Activated CD4-positive, alpha-beta memory T cell treated with anti-CD3 and anti-CD28 coated beads, Interleukin-2, amount 10 ng/mL, durations not matched to agents 7 days and 5 days (primary cell): Measurements from ENCODE around the gene FAM3D. TPM values are rescaled to one million over a fixed set of nuclear protein-coding genes. Genes with fewer than 3 reads are reported as not detected.

Experiments used
- CTCF ChIA-PET: fragments of 350-600 bp; sonication (Branson Sonifier 250); formaldehyde crosslinking; loops from one replicate; lab custom pipeline; 2021; ENCODE audit warnings: antibody characterized with exemption, inconsistent platforms; lab: Charles Lee
- POLR2A ChIA-PET: fragments of 350-600 bp; sonication (Branson Sonifier 250); formaldehyde crosslinking; loops from one replicate; lab custom pipeline; 2021; ENCODE audit warnings: antibody characterized with exemption; lab: Charles Lee
- DNase-seq: peaks from one replicate; pipeline ENCODE4 v3.0.0-alpha.2; 2020
- H3K27ac Mint-ChIP-seq: one replicate; pipeline ENCODE4 v1.8.0; 2021; ENCODE audit warnings: mild to moderate bottlenecking, mixed read lengths
- H3K27me3 Mint-ChIP-seq: one replicate; pipeline ENCODE4 v1.8.0; 2021; ENCODE audit warnings: mixed read lengths
- H3K36me3 Mint-ChIP-seq: one replicate; pipeline ENCODE4 v1.8.0; 2021; ENCODE audit warnings: low read depth, mixed read lengths
- H3K4me1 Mint-ChIP-seq: one replicate; pipeline ENCODE4 v1.8.0; 2021; ENCODE audit warnings: mixed read lengths
- H3K4me3 Mint-ChIP-seq: one replicate; pipeline ENCODE4 v1.8.0; 2021; ENCODE audit warnings: mild to moderate bottlenecking, mixed read lengths
- H3K9me3 Mint-ChIP-seq: one replicate; pipeline ENCODE4 v1.8.0; 2021; ENCODE audit warnings: mixed read lengths
- total RNA-seq, 2 experiments: library from RNA; stranded (reverse); gene quantifications; one replicate each; pipeline ENCODE4 v1.2.3, GENCODE V29; 2021

Gene FAM3D
- total RNA-seq, 2 experiments from 2014 or later = not detected

DNA sequence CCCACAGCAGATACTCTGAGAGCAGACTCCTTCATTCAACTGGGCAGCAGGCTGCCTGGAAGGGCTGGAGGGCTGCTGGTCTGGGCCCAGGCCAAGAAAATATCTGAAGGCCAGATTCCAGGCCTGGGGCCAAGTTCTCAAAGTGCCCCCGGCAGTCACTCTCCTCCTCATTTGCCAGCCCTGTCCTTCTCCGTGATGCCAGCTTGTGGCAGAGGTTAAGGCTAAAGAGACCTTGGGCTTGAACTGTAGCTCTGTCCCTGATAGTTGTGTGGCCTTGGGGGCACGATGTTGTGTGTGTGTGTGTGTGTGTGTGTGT is 39.0 kb downstream of the FAM3D start:
- Mint-ChIP-seq H3K27ac (no peak overlapping the region), H3K4me3 (no peak overlapping the region), H3K27me3 (peaks cover 7% of the 10 kb centered on the region), H3K9me3 (no peaks in the 10 kb centered on the region), H3K36me3 (no peaks in the 10 kb centered on the region), H3K4me1 (peaks cover 6% of the 10 kb centered on the region)
- CTCF ChIA-PET = interaction anchor here (0.7 to 11.4 kb wide), 3 partner anchors 42 to 321 kb away, joined by 3 to 148 read pairs (median 4); partner anchors contain the start of genes HTD2 and RPP14
- no peak for DNase-seq
- POLR2A ChIA-PET = no interaction called here

DNA sequence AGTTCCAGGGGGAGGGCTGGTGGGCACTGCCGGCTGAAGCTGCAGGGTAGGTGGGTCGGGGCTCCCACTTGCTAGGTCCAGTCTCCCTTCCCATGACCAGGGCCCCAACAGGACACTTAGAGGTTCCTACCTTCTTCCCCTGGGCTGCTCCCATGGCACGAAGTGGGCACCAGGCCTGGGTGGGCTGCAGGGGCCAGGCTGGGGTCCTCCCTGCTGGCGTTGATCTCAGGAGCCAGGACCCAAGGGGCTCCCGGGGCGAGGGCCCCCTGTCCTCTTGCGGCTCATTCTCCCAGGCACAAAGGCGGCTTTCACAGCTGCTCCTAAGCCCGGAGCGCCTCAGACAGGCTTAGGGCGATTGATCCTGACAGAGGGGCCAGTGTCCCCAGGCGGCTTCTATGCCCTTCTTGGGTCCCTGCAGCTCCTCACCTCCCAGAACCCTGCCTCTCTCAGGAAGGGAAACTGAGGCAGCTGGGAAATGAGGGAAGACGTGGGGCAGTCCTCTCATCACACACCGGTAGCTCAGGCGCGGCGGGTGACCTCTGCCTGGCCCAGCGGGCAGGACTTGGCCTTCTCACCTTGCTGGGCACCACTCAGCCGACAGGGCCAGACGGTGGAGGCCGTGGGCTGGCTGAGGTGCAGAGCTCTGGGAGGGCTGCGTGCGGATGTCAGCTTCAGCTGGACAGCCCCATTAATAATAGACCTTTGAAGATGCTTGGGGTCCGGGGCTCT is 39.6 kb downstream of the FAM3D start:
- CTCF ChIA-PET = interaction anchor here (0.7 to 11.4 kb wide), 5 partner anchors 16 to 321 kb away, joined by 3 to 148 read pairs (median 4); partner anchors contain the start of genes HTD2 and RPP14
- no peaks in the 10 kb centered on the region for H3K9me3 Mint-ChIP-seq
- peaks cover 7% of the 10 kb centered on the region for H3K27me3 Mint-ChIP-seq
- H3K4me1 Mint-ChIP-seq = peaks cover 6% of the 10 kb centered on the region
- no peak overlapping the region for H3K4me3 Mint-ChIP-seq
- no peak for DNase-seq
- no peak overlapping the region for H3K27ac Mint-ChIP-seq
- POLR2A ChIA-PET = interaction anchor here (1.3 kb wide), 1 partner anchor 11 kb away, joined by 3 read pairs; no protein-coding TSS in a partner anchor
- H3K36me3 Mint-ChIP-seq = no peaks in the 10 kb centered on the region

DNA sequence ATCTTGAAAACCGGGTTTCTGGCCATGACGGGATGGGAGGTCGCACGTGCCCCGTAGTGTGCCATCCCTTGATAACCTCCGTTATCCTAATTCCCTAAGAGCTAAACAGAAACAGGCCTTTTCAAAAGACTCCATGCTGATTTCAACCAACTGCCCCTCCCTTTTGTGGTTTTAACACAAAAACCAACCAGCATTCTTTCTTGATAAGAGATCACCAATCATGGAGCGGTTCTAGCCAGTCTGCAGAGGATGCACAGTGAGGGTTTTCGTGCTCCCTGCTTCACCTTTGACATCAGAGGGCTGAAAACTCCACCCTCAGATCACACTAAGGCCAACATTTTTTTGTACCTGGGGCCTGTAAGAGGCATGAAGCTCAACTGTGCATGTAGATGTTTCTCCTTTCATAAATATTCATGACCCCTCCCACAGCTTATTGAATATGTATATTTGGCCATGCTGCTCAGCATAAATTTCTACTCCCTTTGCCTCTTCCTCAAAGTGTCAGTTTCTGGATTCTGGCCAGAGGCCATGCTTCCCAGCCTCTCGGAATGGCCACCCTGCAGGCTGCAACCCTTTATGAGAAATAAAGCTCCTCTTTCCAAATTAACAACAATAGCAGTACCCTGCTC is 41.3 kb downstream of the FAM3D start:
- ChIA-PET CTCF (interaction anchor here (1.9 to 11.4 kb wide), 2 partner anchors 15 to 57 kb away, joined by 5 to 148 read pairs; no protein-coding TSS in a partner anchor), POLR2A (no interaction called here)
- no peaks in the 10 kb centered on the region for H3K27me3 Mint-ChIP-seq

DNA sequence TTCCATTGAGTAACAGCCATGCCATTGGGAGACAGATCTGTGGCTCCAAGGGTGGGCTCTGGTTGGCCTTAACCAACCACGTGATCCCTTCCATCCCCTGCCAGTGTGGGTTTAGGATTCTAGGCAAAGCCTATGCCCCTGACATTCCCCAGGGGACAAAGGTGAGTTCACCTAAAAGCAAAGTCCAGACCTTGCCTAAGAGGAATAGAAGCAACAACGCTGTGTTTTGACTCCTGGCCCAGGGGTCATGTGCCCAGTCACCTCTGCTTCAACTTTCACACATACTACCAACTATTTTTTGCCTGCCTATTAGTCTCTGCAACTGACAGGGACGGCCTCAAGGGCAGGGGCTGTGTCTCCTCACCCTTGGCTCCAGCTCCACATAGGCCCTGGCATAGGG is 42.0 kb downstream of the FAM3D start:
- Mint-ChIP-seq H3K27me3 (no peaks in the 10 kb centered on the region), H3K9me3 (no peaks in the 10 kb centered on the region), H3K4me1 (peaks cover 6% of the 10 kb centered on the region), H3K4me3 (no peak overlapping the region), H3K27ac (no peak overlapping the region), H3K36me3 (no peaks in the 10 kb centered on the region)
- no peak for DNase-seq
- ChIA-PET CTCF (interaction anchor here (11.4 kb wide), 1 partner anchor 56 kb away, joined by 148 read pairs; no protein-coding TSS in a partner anchor), POLR2A (no interaction called here)

More for the DNA sequence above, 41.3 kb downstream of the FAM3D start:
- H3K4me3 Mint-ChIP-seq = no peak overlapping the region
- H3K27ac Mint-ChIP-seq = no peak overlapping the region
- peaks cover 6% of the 10 kb centered on the region for H3K4me1 Mint-ChIP-seq
- H3K36me3 Mint-ChIP-seq = no peaks in the 10 kb centered on the region
- H3K9me3 Mint-ChIP-seq = no peaks in the 10 kb centered on the region
- DNase-seq = no peak

DNA sequence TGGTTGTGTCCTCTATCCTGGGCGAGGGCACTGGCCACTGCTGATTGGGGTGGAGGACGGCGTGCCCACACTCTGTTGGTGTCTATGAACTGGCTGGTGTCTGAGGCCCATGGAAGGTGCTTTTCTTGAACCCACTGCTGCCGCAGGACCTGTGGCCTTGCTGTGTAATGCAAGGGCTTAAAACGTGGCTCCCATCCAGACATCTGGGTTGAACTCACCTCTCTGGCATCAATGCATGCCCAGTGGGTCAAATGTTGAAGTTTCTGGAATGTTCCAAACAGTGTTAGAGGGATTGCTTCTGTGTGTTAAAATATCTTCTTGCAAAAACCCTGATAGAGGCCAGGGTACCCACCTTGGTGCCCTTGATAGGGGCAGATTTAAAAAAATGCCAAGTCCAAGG is 42.6 kb downstream of the FAM3D start:
- POLR2A ChIA-PET = no interaction called here
- no peaks in the 10 kb centered on the region for H3K27me3 Mint-ChIP-seq
- no peak overlapping the region for H3K27ac Mint-ChIP-seq
- H3K36me3 Mint-ChIP-seq = no peaks in the 10 kb centered on the region
- CTCF ChIA-PET = no interaction called here
- H3K4me3 Mint-ChIP-seq = no peak overlapping the region
- DNase-seq = no peak
- peaks cover 6% of the 10 kb centered on the region for H3K4me1 Mint-ChIP-seq
- H3K9me3 Mint-ChIP-seq = no peaks in the 10 kb centered on the region

DNA sequence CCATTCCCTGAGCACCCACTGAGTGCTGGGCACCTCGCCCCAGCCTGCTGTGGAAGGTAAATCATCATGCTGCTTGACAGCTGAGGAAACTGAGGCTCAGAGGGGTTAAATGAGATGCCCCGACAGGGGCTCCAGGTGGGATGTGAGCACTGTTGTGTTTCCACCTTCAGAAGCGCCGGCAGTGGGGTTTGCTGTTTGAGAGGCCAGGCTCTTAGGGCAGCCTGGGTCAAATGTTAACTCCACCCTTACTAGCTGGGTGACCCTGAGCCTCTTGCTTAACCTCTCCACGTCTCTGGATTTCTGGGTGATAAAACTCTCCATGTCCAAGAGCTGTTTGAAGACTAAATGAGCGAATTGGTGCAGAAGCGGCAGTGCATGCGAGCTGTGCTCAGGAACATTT is 43.1 kb downstream of the FAM3D start:
- Mint-ChIP-seq H3K27me3 (no peaks in the 10 kb centered on the region), H3K4me3 (no peak overlapping the region), H3K4me1 (peaks cover 6% of the 10 kb centered on the region), H3K36me3 (no peaks in the 10 kb centered on the region), H3K9me3 (no peaks in the 10 kb centered on the region), H3K27ac (no peak overlapping the region)
- CTCF ChIA-PET = no interaction called here
- POLR2A ChIA-PET = no interaction called here
- DNase-seq = no peak

DNA sequence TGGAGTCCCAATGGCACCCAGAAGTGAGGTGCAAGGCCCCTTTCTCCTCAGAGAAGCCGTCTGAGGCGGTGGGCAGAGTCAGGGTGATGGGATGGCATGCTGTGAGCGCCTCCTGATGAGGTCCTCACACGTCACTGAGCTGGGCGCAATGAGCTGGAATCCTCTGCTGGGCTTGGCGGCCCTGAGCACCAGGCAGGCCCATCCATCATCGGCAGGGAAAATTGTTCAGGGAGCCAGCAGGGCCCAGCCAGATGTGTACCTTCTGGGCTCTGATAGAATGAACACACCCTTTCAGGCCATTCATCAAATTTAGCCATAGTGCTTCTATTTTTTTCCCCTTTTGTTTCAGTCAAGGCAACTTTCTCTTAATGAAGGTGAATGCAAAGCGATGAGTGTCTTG is 43.7 kb downstream of the FAM3D start:
- Mint-ChIP-seq H3K4me3 (no peak overlapping the region), H3K4me1 (peaks cover 6% of the 10 kb centered on the region), H3K36me3 (no peaks in the 10 kb centered on the region), H3K9me3 (no peaks in the 10 kb centered on the region), H3K27ac (no peak overlapping the region), H3K27me3 (no peaks in the 10 kb centered on the region)
- no peak for DNase-seq
- POLR2A ChIA-PET = no interaction called here
- CTCF ChIA-PET = no interaction called here

DNA sequence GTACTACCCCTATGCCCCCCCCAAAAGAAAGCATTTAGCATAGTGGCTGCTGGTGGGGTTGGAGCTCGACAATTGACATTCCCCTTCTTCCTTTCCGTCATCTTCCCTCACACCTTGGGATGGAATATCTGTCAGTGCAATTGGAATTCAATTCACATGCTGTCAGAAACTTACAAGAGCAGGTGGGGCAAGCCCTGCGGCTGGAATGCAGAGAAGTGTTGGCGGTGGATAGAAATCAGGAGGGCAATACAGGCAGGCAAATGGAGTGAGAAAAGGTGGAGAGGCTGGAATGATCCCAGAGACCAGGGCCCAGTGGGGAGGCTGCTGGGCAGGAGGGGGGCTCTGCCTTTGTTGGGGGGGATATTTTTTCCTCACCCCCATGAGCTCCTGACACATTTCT is 44.1 kb downstream of the FAM3D start:
- H3K27me3 Mint-ChIP-seq = no peaks in the 10 kb centered on the region
- DNase-seq = no peak
- H3K27ac Mint-ChIP-seq = no peak overlapping the region
- no peaks in the 10 kb centered on the region for H3K36me3 Mint-ChIP-seq
- peaks cover 6% of the 10 kb centered on the region for H3K4me1 Mint-ChIP-seq
- no peaks in the 10 kb centered on the region for H3K9me3 Mint-ChIP-seq
- no peak overlapping the region for H3K4me3 Mint-ChIP-seq
- ChIA-PET CTCF (no interaction called here), POLR2A (interaction anchor here (1.6 kb wide), 1 partner anchor 14 kb away, joined by 5 read pairs; no protein-coding TSS in a partner anchor)

DNA sequence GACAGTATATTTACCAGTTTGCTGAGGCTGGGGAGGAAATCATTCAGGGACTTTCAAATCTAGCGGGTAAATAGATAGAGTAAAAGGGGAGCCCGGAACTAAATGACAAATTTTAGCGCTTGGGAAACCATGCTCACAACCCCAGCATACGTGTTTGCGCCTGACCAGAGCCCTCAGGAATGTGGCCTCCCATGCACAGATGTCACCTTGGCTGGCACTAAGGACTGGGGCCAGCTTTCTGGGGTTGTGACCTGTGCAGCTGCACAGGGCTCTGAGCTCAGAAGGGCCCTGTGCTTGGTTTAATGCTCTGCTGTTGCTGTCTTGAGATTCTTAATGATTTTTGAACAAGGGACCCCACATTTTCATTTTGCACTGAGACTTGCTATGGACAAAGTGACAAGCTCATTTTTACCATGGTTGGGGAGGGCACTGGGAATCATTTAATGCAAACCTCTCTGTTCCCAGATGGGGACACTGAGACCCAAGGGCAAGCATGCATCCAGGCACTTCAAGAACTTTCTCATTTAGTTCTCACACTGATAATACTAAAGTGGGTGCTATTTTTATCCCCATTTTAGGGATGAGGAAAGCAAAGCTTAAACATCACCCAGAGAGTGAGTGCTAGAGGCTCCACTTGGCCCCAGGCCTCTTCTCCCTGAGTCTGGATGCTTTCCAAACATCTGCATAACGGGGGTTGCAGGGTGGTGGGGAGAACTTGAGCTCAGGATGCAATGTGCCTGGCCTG is 45.3 kb downstream of the FAM3D start:
- H3K27me3 Mint-ChIP-seq = no peaks in the 10 kb centered on the region
- H3K9me3 Mint-ChIP-seq = no peaks in the 10 kb centered on the region
- H3K4me1 Mint-ChIP-seq = peaks cover 6% of the 10 kb centered on the region
- DNase-seq = no peak
- CTCF ChIA-PET = interaction anchor here (1.4 to 1.6 kb wide), 2 partner anchors 9 to 10 kb away, joined by 3 to 6 read pairs; no protein-coding TSS in a partner anchor
- POLR2A ChIA-PET = interaction anchor here (1.6 kb wide), 1 partner anchor 13 kb away, joined by 5 read pairs; no protein-coding TSS in a partner anchor
- H3K4me3 Mint-ChIP-seq = no peak overlapping the region
- H3K27ac Mint-ChIP-seq = no peak overlapping the region
- no peaks in the 10 kb centered on the region for H3K36me3 Mint-ChIP-seq

DNA sequence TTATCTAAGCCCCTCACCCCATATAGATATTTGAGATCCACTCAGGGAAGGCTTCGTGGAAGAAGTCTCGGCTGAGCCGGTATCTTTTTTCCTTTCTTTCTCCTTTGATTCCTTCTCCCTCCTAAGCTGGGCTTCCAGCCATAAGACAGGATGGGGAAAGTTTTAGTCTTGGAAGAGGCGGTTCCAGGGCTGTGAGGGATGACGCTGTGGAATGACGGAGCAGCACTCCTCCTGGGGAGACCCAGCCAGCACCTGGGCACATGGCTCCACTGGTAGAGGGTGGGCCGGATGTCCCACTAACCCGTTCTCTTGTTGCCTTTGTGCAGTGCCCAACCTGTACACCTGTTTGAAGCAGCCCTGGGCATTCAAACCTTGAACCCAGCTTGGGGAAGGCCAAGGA is 46.2 kb downstream of the FAM3D start:
- ChIA-PET POLR2A (no interaction called here), CTCF (interaction anchor here (1.6 kb wide), 1 partner anchor 11 kb away, joined by 3 read pairs; no protein-coding TSS in a partner anchor)
- no peaks in the 10 kb centered on the region for H3K27me3 Mint-ChIP-seq
- no peaks in the 10 kb centered on the region for H3K9me3 Mint-ChIP-seq
- H3K27ac Mint-ChIP-seq = no peak overlapping the region
- no peaks in the 10 kb centered on the region for H3K36me3 Mint-ChIP-seq
- no peak for DNase-seq
- H3K4me1 Mint-ChIP-seq = peaks cover 4% of the 10 kb centered on the region
- no peak overlapping the region for H3K4me3 Mint-ChIP-seq

DNA sequence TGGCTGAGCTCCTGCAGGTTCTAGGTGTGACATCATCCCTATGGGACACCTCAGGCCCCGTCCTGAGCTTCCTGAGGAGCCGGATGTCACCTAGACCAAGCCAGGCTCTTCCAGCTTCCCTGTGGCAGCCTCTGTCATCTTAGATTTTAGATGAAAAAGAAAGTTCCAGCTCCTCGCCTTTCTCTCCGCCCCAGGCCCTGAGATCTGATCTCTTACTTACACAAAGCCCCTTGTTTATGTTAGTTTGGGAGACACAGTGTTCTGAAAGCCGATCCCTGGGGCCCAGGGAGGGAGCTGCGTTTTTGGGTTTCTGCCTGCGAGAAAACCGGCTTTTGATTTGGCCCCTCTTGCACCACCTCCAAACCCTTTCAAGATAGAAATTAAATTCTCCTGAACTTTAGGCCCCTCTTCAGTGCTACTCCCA is 49.2 kb downstream of the FAM3D start:
- Mint-ChIP-seq H3K4me1 (no peaks in the 10 kb centered on the region), H3K27ac (no peak overlapping the region), H3K27me3 (peaks cover 1% of the 10 kb centered on the region), H3K36me3 (no peaks in the 10 kb centered on the region), H3K9me3 (no peaks in the 10 kb centered on the region), H3K4me3 (no peak overlapping the region)
- no peak for DNase-seq
- ChIA-PET CTCF (interaction anchor here (0.9 to 1.3 kb wide), 2 partner anchors 11 to 13 kb away, joined by 3 to 4 read pairs; no protein-coding TSS in a partner anchor), POLR2A (no interaction called here)

DNA sequence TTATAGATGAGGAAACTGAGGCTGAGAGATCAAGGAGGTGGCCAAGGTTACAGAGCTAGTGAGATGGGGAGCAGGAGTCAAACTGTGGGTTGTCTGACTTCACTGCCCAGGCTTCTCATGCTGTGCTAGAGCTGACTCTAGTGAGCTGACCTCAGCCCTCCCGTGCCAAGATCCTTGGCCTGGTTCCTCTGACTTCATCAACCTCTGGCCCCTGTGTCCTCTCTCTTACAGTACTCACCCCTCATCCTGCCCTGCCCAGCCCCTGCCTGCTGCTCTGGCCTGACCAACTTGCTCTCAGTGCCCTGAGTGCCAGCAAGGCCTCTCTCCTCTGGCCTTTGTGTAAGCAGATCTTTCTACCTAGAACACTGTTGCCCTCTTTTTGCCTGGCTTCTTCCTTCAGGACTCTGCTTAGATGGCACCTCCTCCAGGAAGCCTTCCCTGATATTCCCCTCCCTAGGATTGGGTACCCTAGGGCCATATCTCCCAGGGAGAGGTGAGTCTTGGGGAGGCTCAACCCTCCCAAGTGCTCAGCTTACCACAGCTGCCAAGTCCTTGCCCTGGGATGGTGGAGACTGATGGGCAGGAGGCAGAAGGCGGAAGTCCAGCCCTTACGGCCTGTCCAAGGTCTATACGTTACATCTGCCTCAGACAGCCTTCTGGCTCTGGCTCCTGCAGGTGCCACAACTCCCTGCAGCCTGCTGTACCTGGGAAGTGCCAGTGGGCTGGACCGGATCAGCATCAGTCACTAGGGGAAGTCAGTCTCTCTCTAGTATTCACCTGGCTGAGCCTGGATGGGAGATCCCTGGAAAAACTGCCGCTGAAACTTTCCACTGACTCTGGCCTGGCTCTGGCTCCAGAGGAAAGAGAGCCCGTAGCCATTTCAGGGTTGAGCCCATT is 53.1 kb downstream of the FAM3D start:
- peaks cover 15% of the 10 kb centered on the region for H3K4me1 Mint-ChIP-seq

More for the DNA sequence above, 53.1 kb downstream of the FAM3D start:
- POLR2A ChIA-PET = no interaction called here
- no peak for DNase-seq
- CTCF ChIA-PET = no interaction called here
- Mint-ChIP-seq H3K4me3 (no peak overlapping the region), H3K27me3 (peaks cover 6% of the 10 kb centered on the region), H3K27ac (no peak overlapping the region), H3K36me3 (no peaks in the 10 kb centered on the region), H3K9me3 (no peaks in the 10 kb centered on the region)
